ENCODE measurements around the gene KRTAP17-1.

GRCh38 chr17:41304091-41304490, 11.4 kb downstream of the KRTAP17-1 start:
- TF ChIP-seq CREM (CRISPR knock-in tag; IDR thresholded peaks at IDR 0.05) (no peak), CREB1 (CRISPR knock-in tag; IDR thresholded peaks at IDR 0.05) (no peak), NR3C1 (CRISPR knock-in tag; conservative IDR thresholded peaks at IDR 0.05; ENCODE audit: low read depth) (no peak), ESRRA (CRISPR knock-in tag; IDR thresholded peaks at IDR 0.05; ENCODE audit: borderline replicate concordance) (no peak), ZNF317 (CRISPR knock-in tag; IDR thresholded peaks at IDR 0.05; ENCODE audit: borderline replicate concordance, low read depth) (no peak), FOXP4 (CRISPR knock-in tag; IDR thresholded peaks at IDR 0.05) (no peak)
- TF ChIP-seq, protein P1, sequence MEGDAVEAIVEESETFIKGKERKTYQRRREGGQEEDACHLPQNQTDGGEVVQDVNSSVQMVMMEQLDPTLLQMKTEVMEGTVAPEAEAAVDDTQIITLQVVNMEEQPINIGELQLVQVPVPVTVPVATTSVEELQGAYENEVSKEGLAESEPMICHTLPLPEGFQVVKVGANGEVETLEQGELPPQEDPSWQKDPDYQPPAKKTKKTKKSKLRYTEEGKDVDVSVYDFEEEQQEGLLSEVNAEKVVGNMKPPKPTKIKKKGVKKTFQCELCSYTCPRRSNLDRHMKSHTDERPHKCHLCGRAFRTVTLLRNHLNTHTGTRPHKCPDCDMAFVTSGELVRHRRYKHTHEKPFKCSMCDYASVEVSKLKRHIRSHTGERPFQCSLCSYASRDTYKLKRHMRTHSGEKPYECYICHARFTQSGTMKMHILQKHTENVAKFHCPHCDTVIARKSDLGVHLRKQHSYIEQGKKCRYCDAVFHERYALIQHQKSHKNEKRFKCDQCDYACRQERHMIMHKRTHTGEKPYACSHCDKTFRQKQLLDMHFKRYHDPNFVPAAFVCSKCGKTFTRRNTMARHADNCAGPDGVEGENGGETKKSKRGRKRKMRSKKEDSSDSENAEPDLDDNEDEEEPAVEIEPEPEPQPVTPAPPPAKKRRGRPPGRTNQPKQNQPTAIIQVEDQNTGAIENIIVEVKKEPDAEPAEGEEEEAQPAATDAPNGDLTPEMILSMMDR (IDR thresholded peaks at IDR 0.05) = no peak
- TF ChIP-seq, protein P2, sequence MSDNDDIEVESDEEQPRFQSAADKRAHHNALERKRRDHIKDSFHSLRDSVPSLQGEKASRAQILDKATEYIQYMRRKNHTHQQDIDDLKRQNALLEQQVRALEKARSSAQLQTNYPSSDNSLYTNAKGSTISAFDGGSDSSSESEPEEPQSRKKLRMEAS (CRISPR knock-in tag; IDR thresholded peaks at IDR 0.05) = no peak
